ENCODE data around the gene CERK. TPM values are rescaled to one million over a fixed set of nuclear protein-coding genes. Genes with fewer than 3 reads are reported as not detected.

Gene CERK
- total RNA-seq, 1 experiment from 2014 or later, result 30.9 TPM

DNA sequence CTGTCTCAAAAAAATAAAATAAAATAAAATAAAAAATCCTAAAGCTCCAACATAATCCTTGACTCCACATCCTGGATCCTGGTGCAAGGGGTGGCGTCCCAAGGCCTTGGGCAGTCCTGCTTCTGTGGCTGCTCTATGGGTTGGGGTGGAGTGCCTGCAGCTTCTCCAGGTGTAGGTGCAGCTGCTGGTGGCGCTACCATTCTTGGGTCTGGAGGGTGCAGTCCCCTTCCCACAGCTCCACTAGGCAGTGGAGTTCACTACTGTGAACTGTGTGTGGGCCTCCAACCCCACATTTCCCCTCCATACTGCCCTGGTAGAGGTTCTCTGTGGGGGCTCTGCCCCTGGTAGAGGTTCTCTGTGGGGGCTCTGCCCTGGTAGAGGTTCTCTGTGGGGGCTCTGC, 17.5 kb upstream of the CERK start:
- CTCF ChIA-PET, result no interaction called here
- Histone ChIP-seq H3K36me3 (ENCODE audit: control insufficient read depth, insufficient read depth, low read length) (no peaks in the 10 kb centered on the region), H3K27ac (ENCODE audit: low read length) (no peak overlapping the region), H3K4me3 (ENCODE audit: low read depth in 2 of 2, low read length in 2 of 2) (no peak overlapping the region), H3K9me3 (ENCODE audit: control insufficient read depth, insufficient read depth, low read depth, low read length) (no peaks in the 10 kb centered on the region), H3K4me1 (ENCODE audit: control insufficient read depth, insufficient read depth, low read length) (peaks cover 18% of the 10 kb centered on the region), H3K27me3 (ENCODE audit: control insufficient read depth, insufficient read depth, low read length) (no peaks in the 10 kb centered on the region)
- DNase-seq (ENCODE audit: low read depth, low spot score) (no peak), ATAC-seq (no peak)
- TF ChIP-seq TCF7L2 (IDR thresholded peaks at IDR 0.05; ENCODE audit: low read depth, low read length) (no peak), POLR2AphosphoS5 (IDR thresholded peaks at IDR 0.05; ENCODE audit: low read depth, low read length) (no peak)
- TF ChIP-seq, protein P1, sequence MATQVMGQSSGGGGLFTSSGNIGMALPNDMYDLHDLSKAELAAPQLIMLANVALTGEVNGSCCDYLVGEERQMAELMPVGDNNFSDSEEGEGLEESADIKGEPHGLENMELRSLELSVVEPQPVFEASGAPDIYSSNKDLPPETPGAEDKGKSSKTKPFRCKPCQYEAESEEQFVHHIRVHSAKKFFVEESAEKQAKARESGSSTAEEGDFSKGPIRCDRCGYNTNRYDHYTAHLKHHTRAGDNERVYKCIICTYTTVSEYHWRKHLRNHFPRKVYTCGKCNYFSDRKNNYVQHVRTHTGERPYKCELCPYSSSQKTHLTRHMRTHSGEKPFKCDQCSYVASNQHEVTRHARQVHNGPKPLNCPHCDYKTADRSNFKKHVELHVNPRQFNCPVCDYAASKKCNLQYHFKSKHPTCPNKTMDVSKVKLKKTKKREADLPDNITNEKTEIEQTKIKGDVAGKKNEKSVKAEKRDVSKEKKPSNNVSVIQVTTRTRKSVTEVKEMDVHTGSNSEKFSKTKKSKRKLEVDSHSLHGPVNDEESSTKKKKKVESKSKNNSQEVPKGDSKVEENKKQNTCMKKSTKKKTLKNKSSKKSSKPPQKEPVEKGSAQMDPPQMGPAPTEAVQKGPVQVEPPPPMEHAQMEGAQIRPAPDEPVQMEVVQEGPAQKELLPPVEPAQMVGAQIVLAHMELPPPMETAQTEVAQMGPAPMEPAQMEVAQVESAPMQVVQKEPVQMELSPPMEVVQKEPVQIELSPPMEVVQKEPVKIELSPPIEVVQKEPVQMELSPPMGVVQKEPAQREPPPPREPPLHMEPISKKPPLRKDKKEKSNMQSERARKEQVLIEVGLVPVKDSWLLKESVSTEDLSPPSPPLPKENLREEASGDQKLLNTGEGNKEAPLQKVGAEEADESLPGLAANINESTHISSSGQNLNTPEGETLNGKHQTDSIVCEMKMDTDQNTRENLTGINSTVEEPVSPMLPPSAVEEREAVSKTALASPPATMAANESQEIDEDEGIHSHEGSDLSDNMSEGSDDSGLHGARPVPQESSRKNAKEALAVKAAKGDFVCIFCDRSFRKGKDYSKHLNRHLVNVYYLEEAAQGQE (IDR thresholded peaks at IDR 0.05; ENCODE audit: insufficient read depth in 1 of 2, low read depth in 2 of 2, low read length in 1 of 2), result no peak
- TF ChIP-seq, protein P2, sequence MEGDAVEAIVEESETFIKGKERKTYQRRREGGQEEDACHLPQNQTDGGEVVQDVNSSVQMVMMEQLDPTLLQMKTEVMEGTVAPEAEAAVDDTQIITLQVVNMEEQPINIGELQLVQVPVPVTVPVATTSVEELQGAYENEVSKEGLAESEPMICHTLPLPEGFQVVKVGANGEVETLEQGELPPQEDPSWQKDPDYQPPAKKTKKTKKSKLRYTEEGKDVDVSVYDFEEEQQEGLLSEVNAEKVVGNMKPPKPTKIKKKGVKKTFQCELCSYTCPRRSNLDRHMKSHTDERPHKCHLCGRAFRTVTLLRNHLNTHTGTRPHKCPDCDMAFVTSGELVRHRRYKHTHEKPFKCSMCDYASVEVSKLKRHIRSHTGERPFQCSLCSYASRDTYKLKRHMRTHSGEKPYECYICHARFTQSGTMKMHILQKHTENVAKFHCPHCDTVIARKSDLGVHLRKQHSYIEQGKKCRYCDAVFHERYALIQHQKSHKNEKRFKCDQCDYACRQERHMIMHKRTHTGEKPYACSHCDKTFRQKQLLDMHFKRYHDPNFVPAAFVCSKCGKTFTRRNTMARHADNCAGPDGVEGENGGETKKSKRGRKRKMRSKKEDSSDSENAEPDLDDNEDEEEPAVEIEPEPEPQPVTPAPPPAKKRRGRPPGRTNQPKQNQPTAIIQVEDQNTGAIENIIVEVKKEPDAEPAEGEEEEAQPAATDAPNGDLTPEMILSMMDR (IDR thresholded peaks at IDR 0.05), result no peak
- in situ Hi-C loops (cut with HindIII; ENCODE audit: low pct_unique_long_range_greater_than_20kb, low sequenced_read_pairs), result no loop called here
- no TSS peak for BruUV-seq (replicated peaks)
- POLR2A ChIA-PET, result no interaction called here
- intact Hi-C loops (cut with micrococcal nuclease; ENCODE audit: unreplicated experiment), result no loop called here

DNA sequence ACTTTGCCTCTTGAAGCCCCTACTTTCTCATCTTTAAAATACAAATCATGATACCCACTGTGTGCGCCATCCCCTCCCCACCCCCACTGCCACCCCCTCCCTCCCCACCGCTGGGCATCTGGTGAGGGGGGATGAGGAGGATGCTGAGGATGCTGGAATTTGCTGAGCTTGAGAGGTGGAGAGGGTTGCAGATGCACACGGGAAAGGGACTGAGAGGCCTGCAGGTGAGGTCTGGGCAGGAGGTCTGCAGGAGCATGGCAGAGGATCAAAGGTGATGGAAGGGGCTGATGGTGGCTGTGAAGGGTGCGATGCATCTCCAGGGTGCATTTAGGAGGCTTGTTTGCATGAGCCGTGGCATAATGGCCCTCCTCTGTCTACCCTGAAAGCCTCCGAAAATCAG, 16.8 kb upstream of the CERK start:
- ATAC-seq (no peak), DNase-seq (ENCODE audit: low read depth, low spot score) (no peak)
- Histone ChIP-seq H3K4me3 (ENCODE audit: low read depth in 2 of 2, low read length in 2 of 2) (no peak overlapping the region), H3K36me3 (ENCODE audit: control insufficient read depth, insufficient read depth, low read length) (no peaks in the 10 kb centered on the region), H3K27me3 (ENCODE audit: control insufficient read depth, insufficient read depth, low read length) (no peaks in the 10 kb centered on the region), H3K27ac (ENCODE audit: low read length) (no peak overlapping the region; the same call in 1 of the 2 replicates), H3K9me3 (ENCODE audit: control insufficient read depth, insufficient read depth, low read depth, low read length) (no peaks in the 10 kb centered on the region), H3K4me1 (ENCODE audit: control insufficient read depth, insufficient read depth, low read length) (peaks cover 19% of the 10 kb centered on the region)
- POLR2A ChIA-PET, result no interaction called here
- CTCF ChIA-PET, result no interaction called here
- in situ Hi-C loops (cut with HindIII; ENCODE audit: low pct_unique_long_range_greater_than_20kb, low sequenced_read_pairs) (no loop called here), intact Hi-C loops (cut with micrococcal nuclease; ENCODE audit: unreplicated experiment) (no loop called here)
- TF ChIP-seq, protein P2 (IDR thresholded peaks at IDR 0.05), result no peak
- TF ChIP-seq TCF7L2 (IDR thresholded peaks at IDR 0.05; ENCODE audit: low read depth, low read length) (no peak), POLR2AphosphoS5 (IDR thresholded peaks at IDR 0.05; ENCODE audit: low read depth, low read length) (no peak), SIN3A (IDR thresholded peaks at IDR 0.05; ENCODE audit: borderline replicate concordance, insufficient read depth, low read depth, low read length) (no peak)
- TF ChIP-seq, protein P1 (IDR thresholded peaks at IDR 0.05; ENCODE audit: insufficient read depth in 1 of 2, low read depth in 2 of 2, low read length in 1 of 2), result no peak
- BruUV-seq (replicated peaks), result no TSS peak
